Hindlimb muscle (tissue), 1 donor: ENCODE measurements around the gene TBCCD1. TPM values are rescaled to one million over a fixed set of nuclear protein-coding genes. Genes with fewer than 3 reads are reported as not detected.
"Not testable (repeated sequence)": the region's sequence is repeated elsewhere in the genome, so short reads cannot be mapped to it uniquely, and the experiment has no call there.

Source experiments
- DNase-seq: peaks from one replicate; pipeline ENCODE4 v3.0.0-alpha.2; 2013
- polyA plus RNA-seq: library from polyadenylated mRNA; unstranded; fragments of 120-200 nt; gene quantifications from one replicate; pipeline ENCODE4 v1.2.1, GENCODE V29; 2013; ENCODE audit not compliant: insufficient read length

TBCCD1 gene
- polyA plus RNA-seq, 1 donor, result 11.5 TPM

DNA sequence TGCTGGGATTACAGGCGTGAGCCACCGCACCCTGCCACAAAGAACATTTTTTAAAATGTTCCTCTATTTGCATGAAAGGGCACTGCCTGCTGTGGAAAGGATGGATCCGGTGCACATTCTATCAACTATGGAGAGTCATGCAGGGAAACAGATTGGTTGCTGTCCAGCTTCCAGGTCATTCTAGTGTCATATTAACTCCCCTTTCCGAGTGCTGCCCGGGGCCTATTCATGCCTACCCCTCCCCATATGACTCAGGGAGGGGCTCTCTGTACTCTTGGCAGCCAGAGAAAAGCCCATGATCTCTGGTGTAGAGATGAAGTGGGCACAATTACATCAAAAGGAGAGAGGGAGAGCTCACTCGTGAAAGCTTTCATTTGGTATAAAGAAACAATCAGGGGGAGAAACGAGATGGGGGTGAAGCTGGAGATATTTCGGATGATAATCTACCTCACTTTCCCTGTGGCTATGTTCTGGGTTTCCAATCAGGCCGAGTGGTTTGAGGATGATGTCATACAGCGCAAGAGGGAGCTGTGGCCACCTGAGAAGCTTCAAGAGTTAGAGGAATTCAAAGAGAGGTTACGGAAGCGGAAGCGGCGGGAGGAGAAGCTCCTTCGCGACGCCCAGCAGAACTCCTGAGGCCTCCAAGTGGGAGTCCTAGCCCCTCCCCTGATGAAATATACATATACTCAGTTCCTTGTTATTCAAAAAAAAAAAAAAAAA, 29.6 kb upstream of the TBCCD1 start:
- DNase-seq, result no peak

DNA sequence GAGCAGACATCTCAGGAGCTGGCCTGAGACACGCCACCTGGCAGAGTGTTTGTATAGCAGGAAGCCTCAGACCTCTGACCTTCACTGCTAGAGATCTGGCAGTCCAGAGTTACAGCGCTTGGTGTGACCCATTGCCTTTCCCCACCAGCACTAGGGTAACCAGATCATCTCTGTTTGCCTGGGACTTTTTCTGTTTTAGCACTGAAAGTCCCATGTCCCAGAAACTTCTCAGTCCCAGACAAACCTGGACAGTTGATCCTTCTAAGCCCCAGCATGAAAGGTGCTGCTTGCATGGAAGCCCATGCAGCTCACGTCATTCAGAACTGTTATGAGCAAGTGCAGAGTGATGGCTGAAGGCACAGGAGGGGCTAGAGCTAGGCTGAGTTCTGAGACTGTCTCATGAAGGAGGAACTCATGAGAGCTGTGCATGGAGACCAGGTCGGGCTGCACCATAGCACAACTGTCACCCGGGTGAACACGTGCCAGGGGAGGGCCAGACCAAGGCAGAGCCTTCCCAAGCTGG, 27.5 kb upstream of the TBCCD1 start:
- DNase-seq, result no peak

DNA sequence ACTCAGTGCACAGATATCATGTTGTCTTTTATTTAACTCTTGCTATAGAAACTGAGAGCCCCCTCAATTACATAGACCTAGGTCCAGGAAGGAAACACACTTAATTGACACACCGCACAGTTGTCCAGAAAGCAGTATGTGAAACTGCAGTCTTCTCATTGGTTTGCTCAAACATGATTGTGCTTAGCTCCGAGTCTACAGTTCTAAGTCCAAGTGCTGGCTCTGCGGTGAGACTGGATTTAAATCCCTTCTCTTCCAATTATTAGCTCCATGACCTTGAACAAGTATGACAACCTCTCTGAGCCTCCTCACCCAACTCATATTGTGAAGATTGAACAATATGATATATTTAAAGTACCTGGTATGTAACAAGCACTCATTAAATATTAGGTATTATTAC, 26.7 kb upstream of the TBCCD1 start:
- no peak for DNase-seq

DNA sequence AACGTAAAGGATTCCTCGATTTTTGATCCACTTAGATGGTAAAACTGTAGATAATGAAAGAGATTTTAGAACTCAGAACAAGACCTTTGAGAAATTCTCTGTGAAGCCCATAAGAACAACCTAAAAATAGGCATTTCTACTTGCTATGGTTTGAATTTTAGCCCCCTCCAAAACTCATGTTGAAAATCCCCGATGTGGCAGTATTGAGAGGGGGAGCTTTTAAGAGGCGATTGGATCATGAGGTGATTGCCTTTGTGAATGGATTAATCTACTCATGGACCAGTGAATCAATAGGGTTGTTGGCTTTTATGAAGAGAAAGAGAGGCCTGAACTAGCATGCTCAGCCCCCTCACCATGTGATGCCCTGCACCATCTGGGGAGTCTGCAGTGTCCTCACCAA, 25.5 kb upstream of the TBCCD1 start:
- DNase-seq, result no peak

DNA sequence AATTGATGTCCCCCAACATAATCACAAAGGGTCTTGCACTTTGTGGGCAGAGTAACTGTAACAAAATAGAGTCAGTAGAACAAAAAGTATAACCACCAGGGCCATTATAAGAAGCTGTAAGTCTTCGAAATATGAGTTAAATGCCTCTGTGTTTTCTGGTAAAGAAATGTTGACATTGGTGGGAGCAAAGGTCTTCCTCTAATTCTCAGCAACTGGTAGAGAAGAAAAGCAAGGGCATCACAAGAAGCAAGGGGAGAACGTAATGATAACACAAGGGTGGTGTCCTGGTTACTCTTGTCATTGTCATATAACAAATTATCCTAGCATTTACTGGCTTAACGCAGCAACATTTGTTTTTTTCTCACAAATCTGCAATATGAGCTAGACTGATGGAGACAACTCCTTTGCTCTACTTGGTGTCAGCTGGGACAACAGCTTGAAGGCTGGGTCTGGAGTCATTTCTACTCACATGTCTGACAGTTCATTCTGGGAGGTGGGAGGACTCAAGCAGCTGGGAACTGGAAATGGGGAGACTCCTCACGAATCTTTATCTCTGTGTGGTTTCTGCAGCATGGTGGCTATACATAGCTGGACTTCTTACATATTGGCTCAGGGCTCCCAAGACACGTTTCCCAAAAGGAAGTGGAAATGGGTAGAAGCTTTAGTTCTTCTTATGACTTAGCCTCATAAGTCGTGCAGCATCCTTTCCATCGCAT, 23.6 kb upstream of the TBCCD1 start:
- no peak for DNase-seq

DNA sequence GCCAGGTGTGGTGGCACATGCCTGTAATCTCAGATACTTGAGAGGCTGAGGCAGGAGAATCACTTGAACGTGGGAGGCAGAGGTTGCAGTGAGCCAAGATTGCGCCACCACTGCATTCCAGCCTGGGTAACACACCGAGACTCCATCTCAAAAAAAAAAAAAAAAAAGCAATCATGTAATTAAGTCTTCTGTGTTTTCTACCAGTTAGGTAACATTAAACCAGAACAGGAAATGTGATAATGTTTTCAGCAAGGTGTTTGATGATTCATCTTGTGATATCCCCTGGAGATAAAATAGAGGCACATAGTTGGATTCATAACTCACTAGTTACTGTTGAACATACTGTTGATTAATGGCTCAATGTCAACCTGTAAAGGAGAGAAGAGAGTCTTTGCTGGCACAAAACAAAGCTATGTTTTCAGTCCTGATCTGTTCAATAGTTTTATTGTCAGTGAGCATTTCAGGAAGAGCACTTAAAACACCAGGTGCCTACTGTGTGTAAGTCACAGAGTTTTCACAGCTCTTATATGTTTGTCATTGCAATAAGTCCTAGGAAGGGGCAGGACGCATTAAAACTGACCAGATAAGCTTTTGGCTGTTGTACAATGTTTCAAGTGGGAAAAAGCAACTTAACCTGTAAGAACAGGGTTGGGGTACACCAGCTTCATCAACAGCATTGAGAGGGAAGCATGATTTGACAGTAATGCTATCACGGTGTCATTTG, 22.9 kb upstream of the TBCCD1 start:
- no peak for DNase-seq

DNA sequence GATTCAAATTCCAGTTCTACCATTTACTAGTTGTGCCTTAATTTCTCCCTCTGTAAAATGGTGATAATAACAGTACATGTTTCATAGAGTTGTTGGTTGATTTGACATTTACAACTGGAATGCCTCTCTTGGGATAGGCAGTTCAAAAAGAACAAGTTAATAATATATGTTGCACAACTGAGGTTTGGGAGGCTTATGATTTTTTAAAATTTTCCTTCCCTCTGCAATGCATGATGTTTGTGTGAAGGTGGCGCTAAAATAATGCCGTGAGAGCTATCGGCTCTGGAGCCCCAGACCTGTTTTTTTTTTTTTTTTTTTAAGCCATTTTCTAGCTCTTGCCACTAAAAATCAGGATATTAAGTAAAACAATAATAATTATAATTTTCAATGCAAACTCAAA, 22.0 kb upstream of the TBCCD1 start:
- no peak for DNase-seq

DNA sequence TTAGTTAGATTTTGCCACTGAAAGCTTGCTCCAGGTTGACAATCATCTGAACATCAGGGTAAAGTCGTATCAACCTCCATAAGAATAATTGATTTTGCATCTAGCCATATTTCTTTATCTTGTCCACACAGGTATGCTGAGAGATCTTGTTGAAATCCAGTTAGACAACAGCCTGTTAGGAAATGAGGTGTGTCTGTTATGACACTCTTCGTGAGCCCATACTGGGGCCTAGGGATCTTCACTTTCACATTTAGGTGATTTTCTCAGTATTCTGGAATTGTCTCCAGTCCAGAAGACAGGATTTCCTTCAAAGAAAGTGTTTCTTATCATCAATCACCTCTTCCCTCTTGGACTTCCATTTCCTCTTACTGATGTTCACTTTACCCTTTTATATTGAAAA, 21.5 kb upstream of the TBCCD1 start:
- no peak for DNase-seq

DNA sequence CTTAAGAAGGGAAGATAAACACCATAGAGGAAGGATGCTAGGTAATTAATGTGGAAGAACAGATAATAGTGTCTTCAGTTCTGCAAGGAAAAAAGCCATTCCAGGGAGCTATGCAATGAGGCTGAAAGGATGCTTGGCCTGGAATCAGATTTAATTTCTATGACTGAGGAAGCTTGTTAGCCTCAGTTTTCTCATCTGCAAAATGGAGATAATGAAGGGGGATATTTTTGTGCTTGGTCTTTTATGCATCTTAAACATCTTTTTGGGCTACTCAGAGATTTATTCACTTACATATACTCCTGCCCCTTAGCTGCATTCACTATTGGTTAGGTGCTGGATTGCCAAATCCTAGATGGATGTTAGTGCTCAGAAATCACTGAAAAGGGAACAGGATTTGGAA, 20.0 kb upstream of the TBCCD1 start:
- no peak for DNase-seq

DNA sequence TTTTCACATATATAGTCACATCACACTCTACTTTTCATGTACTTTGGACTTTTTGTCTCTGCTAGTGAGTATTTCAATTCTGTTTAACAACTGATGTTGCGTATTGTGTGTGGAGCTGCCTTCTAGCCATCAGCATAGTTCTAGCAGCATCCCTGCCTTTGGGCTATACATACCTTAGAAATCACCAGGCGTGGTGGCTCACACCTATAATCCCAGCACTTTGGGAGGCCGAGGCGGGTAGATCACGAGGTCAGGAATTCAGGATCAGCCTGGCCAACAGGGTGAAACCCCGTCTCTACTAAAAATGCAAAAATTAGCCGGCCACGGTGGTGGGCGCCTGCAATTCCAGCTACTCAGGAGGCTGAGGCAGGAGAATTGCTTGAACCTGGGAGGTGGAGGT, 19.1 kb upstream of the TBCCD1 start:
- not testable (repeated sequence) for DNase-seq

DNA sequence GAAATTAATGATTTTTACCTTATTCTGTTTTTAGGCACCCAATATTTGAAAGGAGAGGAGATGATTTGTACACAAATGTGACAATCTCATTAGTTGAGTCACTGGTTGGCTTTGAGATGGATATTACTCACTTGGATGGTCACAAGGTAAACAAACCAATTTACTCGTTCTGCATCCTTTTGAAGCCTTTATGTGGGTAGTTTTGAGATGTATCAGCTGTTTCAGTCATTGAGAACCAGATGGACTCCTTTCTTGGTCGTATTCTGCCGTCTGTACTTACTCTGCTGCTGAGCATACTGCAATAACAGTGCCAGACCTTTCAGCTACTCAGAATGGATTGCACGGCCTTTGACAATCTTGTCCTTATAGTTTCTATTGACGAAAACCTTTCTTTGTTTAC, 16.7 kb upstream of the TBCCD1 start:
- no peak for DNase-seq

DNA sequence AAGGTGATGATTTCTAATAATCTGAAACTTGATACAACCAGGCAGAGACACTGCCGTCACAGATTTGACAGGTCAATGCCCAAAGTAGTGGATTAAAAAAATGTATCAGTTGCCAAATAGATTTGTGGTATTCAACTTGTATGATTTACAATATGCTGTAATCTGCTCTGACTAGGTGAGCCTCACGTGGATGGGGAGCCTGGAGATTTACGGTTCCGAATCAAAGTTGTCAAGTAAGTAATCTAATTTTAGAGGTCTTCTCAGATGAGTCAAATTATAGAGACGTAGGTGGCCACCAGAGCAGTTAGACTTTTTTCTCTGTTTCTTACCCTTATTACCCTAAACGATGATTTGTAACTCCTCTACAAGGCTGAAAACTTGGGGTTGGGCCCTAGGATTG, 15.4 kb upstream of the TBCCD1 start:
- no peak for DNase-seq

DNA sequence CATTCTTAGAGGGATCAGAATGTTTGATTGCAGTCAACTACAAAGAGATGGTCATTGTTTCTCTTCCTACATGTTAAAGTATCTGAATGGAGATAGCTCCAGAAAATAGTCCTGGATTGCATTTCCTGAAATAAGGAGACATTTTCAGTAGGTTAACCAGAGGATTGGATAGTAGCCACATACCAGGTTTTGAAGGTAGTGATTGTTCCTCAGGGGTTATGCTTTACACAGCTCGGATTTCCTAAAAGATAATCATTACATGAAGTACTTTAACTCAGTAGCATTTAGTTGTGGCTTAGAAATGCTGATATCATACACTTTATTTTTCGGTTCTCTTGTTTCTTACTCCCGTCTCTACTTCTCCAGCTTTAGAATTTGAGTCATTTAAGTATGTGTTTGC, 13.6 kb upstream of the TBCCD1 start:
- DNase-seq, result no peak

DNA sequence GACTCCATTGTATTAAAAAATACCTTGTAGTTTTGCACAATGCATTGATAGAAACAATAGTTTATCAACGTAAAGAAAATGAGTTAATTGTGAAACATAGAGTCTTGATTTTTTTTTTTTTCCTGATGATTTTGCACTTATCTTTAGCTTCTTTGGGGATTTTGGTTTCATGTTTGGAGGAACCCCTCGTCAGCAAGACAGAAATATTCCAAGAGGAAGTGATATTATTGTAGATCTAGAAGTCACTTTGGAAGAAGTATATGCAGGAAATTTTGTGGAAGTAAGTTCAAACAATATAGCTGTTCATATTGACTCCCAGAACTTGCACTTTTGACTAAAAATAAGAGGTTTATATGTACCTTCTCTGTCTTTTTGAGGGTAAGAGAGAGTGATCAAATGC, 10.4 kb upstream of the TBCCD1 start:
- no peak for DNase-seq

DNA sequence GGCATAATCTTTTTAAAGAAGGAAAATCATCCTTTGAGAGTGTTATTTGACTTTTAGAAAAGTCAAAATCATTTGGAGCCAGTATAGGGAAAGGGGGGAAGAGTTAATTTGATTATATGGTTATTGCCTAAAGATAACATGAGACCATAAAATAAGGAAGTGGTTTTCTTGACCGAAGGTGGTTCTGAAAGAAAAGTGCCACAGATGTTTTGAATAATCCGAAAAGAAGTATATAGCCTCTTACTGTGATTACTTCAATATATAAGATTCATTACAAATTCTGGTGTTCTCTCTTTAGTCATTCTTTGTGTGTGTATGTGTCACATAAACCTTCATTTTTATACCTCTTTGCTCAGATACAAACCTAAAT, 4.5 kb upstream of the TBCCD1 start:
- DNase-seq, result no peak

DNA sequence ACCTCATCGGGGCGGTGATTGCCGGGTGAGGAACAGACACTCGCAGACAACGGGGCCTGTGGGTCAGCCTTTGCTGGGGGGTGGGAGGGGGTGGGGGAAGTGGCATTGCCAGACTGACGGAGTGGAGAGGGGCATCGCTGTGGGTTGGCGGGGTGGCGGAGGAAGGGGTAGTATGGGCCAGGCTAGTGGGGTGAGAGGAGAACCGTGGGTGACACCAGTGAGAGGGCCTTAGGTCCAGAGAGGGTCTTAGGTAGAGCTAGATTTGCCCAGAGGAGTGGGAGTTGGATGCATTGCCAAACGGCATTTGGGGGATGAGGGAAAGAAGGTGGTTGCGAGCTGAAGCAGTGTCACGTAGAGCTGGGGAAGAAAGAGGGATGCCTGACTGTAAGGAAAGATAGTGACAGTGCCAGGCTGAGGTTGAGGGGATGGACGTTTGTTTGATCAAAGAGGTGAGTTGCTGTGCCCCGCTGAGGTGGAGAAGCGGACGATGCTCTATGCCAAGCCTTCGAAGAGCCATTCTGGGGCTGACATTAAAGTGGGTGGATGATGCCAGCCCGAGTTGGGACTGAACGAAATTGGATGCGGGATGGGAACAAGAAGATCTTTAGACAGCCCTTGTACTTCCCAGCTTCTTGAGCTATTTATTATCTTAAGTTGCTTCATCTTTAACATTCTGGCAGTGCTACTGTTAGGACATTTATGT, 4.0 kb upstream of the TBCCD1 start:
- DNase-seq, result no peak

DNA sequence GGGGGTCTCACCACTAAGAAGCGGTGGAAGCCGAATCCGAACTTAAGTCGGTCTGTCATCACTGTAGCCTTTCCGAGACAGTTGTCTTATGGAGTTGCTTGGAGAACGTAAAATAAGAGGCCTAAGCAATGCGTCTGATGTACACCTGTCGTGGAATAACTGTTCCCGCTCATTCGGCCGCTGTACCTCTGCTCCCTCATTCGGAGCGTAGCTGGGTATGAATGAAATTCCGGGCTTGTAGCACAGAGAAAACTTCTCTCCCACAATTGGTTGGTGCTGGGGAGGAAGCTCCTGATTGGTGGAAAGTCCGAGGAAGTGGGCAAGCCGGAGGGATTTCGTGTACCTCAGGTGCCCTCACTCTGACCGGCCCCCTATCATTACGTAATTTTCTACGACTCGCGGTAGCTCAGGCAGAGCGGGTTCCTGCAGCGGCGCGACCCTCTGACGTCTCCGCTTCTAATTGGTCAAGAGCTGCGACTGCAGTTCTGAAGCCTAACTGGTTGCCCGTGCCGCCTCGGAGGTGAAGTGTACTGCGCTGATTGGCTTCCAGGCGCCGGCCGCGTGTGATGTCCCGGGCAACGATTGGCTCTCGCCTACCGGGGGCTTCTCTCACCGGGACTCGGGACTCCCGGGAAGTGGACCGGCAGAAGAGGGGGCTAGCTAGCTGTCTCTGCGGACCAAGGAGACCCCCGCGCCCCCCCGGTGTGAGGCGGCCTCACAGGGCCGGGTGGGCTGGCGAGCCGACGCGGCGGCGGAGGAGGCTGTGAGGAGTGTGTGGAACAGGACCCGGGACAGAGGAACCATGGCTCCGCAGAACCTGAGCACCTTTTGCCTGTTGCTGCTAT, 3.2 kb upstream of the TBCCD1 start, which contains the start of gene DNAJB11:
DNAJB11 (plus strand) TSS at position 625 of the 845 bp plus-strand sequence; CDS start at position 803, 178 bp downstream.
- DNase-seq, result peak; percentile 100

DNA sequence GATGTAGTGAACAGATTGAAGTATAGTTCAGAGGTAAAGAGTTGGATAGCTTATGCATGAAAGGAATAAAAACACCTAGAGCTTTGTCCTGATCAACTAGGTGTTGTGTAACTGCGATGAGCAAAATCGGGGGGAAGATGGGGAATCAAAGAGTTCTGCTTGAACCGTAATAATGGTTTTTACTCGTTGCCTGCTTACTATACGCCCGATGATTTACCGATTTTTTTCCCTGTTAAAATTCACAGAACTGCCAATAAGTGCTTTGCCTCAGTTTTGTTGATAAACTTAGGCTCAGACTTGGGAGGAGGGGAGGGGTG, 2.6 kb upstream of the TBCCD1 start:
- no peak for DNase-seq

DNA sequence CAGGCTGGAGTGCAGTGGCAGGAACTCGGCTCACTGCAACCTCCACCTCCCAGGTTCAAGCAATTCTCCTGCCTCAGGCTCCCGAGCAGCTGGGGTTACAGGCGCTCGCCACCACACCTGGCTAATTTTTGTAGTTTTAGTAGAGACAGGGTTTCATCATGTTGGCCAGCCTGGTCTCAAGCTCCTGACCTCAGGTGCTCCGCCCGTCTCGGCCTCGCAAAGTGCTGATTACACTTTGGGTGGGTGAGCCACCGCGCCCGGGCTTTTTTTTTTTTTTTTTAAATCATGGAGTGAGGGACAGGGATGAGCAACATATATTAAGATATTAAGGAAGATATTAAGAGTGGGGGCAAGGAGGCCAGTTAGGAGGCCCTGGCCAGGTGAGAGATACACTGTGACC, 2.2 kb upstream of the TBCCD1 start:
- DNase-seq, result not testable (repeated sequence)

DNA sequence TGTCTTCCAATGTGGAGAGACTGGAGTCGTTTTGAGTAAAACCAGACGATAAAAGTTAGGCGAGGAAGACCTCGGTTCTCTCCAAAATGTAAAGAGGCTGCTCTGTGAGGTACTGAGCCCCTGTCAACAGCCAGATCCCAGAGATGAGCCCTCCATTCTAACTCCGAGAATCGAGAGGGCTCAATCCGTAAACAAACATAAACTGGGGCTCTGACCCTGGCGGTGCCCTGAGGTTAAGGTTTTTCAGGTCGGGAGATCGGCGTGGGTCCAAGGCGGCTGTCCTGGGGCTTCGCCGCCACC, 417 bp downstream of the TBCCD1 start:
- DNase-seq, result no peak

DNA sequence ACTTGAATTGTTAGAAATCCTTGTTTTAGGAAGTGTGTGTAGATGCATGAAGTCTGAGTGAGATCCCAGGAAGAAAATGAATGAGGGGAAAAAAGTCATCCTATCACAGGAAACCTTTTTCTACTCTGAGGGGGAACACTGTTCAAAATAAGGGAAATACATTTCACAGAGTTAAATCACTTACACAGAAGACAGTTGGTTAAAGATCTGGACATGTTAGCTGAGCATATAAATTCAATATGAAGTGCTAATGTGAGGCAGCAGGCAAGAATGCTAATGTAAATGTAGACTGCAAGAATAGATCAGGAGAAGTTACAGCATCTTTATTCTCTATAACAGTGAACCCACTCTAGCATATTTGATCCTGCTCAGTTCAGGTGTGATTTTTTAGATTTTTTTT, 2.6 kb downstream of the TBCCD1 start:
- no peak for DNase-seq

DNA sequence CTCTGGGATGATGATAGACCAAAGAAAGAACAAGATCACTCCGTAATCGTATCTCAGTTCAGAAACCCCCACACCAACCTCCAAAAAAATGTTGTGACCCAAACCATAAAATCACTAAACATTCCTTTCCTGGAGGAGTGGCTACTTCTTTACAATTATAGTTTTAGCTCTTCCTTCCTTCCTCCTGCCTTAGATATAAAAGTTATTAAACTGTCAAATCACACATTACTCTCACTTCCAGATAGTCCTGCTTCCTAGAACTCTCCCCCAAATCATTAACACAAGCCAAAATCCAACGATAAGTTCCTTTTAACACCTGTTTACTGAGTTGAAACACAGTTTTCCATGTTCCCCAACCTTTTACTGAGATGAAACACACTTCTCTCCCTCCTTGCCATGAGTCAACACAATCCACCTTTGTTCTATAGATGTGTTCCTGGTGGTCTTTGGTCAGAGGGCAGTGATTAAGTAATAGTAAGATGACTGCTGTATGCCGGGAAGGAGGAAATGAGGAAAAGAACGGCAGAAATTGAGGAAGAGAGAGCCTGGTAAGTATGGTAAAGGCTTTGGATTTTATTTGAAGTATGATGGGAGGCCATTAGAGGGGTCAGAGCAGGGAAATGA, 14.6 kb downstream of the TBCCD1 start:
- DNase-seq, result no peak
